Anterior cingulate cortex (tissue), 58 donors: ENCODE measurements around the gene SGSH.
"Not testable (repeated sequence)": the region's sequence is repeated elsewhere in the genome, so short reads cannot be mapped to it uniquely, and the experiment has no call there.

ENCODE experiments used
- DNase-seq, 58 donors: peaks; one replicate each; lab custom pipeline; 2025; lab: John Stamatoyannopoulos, UW

Gene SGSH

GRCh38 chr17:80213643-80213975 lies 6.5 kb downstream of the SGSH start:
- DNase-seq, result no peak

DNA sequence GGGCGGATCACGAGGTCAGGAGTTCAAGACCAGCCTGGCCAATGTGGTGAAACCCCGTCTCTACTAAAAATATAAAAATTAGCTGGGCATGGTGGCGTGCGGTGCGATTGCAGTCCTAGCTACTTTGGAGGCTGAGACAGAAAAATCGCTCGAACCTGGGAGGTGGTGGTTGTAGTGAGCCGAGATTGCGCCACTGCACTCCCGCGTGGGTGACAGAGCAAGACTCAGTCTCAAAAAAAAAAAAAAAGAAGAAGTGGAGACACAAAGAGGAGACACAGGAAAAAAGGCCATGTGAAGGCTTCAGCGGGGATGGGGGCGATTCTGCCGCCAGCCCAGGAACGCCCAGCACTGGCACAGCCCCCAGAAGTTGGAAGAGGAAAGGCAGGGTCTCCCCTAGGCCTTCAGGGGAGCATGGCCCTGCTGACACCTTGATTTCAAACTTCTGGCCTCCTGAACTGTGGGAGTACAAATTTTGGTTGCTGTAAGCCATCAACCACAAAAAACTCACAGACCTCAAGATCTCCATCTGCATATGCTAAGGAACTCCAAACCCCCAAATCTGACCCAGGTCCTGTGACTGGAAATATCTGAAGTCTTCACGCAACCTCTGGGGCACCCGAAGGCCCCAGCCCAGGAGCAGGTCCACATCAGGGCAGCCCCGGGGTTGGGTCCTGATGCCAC lies 7.0 kb downstream of the SGSH start:
- peak in 2 of 58 donors; percentile 10 for DNase-seq

DNA sequence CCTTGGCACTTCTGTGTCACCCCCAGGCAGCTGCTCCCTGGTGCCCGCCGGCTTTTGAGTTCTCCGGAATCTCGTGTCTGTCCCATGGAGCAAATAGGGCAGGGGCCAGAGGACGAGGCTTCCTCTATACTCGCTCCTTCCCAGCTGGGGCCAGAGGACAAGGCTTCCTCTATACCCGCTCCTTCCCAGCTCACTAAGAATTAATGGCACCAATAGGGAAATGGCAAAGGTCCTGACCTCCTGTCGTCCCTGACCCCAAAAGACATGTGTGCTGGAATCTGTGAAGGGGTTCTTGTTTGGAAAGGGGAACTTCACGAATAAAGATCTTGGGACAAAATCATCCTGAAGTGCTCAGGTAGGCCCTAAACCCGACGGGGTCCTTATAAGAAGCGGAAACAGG lies 7.6 kb downstream of the SGSH start:
- DNase-seq, result no peak

DNA sequence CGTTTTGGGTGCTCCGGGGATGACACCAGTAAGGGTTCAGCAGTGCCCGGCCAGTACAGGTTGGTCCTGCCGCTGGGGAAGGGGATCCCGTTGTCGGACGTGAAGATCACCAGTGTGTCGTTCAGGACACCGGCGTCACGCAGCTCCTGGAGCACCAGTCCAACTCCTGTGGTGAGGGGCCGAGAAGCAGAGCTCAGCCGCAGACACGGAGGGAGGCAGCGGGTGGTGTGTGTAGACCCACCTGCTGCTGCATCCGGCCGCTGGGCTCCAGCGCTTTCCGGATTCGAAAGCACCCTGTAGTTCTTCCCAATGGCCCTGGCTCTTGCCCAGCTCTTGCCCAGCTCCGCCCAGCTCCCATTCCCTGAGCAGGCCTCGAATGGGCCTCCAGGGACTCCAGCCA lies 8.0 kb downstream of the SGSH start:
- DNase-seq, result no peak

- DNase-seq, result no peak
Measured at GRCh38 chr17:80210348-80211108, 9.6 kb downstream of the SGSH start.

GRCh38 chr17:80209765-80210164 lies 10.4 kb downstream of the SGSH start:
- DNase-seq, result no peak

DNA sequence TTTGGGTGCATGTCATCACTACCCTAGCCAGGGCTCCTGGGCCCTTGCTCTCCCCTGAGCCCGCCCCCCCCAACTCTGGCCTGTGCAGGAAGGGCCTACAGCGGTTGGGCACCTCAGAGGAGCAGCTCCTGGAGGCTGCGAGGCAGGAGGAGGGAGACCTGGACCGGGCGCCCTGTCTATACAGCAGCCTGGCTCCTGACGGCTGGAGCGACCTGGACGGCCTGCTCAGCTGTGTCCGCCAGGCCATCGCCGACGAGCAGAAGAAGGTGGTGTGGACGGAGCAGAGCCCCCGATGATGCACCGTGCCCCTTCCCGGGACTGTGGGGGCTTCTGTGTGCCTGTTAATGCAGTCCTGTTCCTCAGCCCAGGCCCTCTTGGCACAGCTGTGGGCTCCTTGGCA lies 12.1 kb downstream of the SGSH start:
- DNase-seq, result no peak

GRCh38 chr17:80205811-80206210 lies 14.3 kb downstream of the SGSH start:
- no peak for DNase-seq

DNA sequence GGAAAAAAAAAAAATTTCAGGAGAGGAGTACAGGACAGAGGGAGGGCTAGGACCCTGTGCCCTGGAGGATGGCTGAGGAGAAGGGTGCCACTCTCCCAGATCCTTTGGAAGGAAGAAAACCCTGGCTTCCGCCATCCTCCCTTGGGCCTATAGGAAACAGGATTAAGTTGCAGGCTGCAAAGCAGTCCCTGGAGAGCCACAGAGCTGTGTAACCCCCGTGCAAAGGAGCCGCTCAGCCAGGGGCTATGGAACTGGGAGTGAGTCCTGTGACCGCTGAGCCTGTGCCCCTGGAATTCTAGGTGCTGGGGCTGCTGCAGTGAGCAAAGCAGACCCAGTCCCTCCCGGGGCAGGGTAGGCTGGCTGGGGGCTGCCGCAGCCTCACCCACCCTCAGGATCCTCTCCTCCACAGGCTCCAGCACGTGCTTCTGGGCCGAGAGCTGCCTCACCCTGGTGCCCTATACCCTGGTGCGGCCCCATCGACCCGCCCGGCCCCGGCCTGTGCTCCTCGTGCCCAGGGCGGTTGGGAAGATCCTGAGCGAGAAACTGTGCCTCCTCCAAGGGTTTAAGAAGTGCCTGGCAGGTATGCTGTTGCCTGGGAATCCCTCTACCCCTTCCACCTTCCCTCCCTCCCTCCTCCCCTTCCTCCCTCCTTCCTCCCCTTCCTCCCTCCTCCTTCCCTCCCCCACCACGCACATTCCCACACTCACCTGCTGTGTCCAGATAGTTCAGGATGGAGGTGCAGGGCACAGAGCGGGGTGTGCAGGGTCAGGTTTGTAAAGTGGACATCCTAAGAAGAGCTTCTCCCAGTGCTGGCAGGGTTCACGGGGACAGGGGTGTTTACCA lies 15.3 kb downstream of the SGSH start:
- peak in 1 of 58 donors; percentile 6 for DNase-seq

DNA sequence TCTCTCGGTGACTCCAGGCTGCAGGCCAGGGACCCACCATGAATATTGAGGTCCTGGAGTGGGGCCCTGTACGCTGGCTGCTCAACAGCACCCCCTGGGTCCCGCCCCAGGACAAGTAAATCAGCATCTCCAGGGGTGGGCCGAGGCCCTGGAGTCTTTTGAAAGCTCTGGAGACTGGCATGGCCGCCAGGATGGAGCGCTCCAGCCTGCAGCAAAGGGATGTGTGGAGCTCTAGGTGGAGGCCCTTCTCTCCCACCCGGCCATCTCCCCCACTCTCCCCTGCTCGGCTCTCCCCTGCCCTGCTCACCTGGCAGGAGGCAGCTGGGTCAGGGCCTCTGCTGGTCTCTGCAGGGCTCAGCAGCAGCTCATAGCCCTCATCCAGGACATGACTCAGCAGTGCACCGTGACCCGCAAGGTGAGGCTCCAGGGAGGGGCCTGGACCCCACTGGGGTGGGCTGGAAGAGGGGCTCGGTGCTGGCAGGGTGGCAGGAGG lies 16.6 kb downstream of the SGSH start:
- no peak for DNase-seq

DNA sequence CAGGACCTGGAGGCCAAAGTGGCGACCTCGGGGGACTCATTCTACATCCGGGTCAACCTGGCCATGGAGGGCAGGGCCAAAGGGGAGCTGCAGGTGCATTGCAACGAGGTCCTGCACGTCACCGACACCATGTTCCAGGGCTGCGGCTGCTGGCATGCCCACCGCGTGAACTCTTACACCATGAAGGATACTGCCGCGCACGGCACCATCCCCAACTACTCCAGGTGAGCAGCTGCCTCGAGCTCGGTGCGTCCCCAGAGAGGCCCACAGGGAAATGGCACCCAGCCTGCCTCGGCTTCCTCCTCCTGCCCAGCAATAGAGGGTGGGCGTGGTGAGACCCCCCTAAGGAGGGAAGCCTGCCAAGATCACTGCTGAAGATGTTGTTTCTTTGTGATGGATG lies 17.9 kb downstream of the SGSH start:
- no peak for DNase-seq

- peak in 1 of 58 donors; percentile 2 for DNase-seq
Measured at GRCh38 chr17:80201446-80201845, 18.7 kb downstream of the SGSH start.

DNA sequence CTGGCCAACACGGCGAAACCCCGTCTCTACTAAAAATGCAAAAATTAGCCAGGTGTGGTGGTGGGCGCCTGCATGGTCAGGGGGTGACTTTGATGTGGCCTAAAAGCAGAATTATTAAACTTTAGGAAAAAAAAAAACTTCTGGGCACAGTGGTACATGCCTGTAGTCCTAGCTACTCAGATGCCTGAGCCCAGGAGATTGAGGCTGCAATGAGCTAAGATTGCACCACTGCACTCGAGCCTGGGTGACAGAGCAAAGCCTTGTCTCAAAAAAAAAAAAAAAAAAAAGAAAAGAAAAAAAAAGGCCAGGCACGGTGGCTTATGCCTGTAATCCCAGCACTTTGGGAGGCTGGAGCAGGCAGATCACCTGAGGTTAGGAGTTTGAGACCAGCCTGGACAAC lies 20.8 kb downstream of the SGSH start:
- not testable (repeated sequence) for DNase-seq

GRCh38 chr17:80198144-80198661 lies 21.9 kb downstream of the SGSH start:
- DNase-seq, result no peak

- DNase-seq, result no peak
Measured at GRCh38 chr17:80196652-80197051, 23.5 kb downstream of the SGSH start.

DNA sequence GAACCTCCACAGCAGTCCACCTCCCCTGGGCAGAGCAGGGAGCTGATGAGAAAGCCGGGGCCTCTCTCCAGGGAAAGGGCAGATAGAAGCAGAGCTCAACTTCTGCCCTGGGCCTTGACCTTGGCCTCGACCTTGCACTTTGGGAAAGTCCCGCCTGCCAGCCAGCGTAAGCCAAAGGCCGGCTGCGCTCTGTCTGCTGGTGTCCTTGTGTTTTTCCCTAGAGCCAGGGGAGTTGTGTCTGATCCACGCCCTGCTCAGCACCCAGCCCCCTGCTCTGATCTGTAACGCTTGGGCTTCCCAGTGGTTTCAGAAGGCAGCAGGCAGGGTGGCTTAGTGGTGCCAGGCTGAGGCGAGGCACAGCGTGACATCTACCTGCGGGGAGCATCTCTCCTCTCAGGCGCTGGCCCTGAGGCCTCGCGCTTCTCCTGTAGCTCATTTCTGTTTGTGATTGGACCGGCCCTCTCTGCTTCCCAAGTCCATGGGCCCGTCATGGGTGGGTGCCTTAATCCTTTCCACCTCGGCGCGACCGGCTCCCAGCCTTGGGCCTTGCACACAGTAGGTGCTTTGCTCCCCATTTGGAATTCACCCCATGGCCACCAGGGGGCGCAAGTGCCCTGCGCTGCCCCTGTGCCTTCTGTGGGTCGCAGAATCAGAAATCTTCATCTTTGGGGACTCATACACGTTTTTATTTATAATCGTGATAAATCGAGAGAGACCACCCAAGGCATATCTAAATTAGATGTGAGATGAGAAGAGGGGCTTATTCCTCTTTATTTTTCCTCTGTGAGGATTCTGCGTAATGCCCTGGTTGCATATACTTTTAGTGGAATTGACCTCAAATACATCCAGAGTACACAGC lies 24.2 kb downstream of the SGSH start:
- DNase-seq, result no peak

- DNase-seq, result no peak
Measured at GRCh38 chr17:80195141-80195540, 25.0 kb downstream of the SGSH start.

- peak in 39 of 58 donors; percentile 5 to 78 (median 34) for DNase-seq
Measured at GRCh38 chr17:80191865-80192661, 28.1 kb downstream of the SGSH start.

GRCh38 chr17:80191192-80191591 lies 28.9 kb downstream of the SGSH start:
- DNase-seq, result no peak
